Nephron (organoid): Measurements from ENCODE around the gene GPR160.

Experiments used
- H3K27ac Mint-ChIP-seq, 3 experiments: 2 replicates each; pipeline ENCODE4 v1.8.0; 2020; ENCODE audit warnings: mixed read lengths in 3 of 3, mild to moderate bottlenecking in 2 of 3, moderate library complexity in 1 of 3
- H3K27me3 Mint-ChIP-seq: 2 replicates; pipeline ENCODE4 v1.8.0; 2021; ENCODE audit warnings: low read depth, mild to moderate bottlenecking, moderate library complexity, mixed read lengths
- H3K36me3 Mint-ChIP-seq: 2 replicates; pipeline ENCODE4 v1.8.0; 2020; ENCODE audit warnings: low read depth, mixed read lengths
- H3K4me1 Mint-ChIP-seq: 2 replicates; pipeline ENCODE4 v1.8.0; 2020; ENCODE audit warnings: mixed read lengths
- H3K4me3 Mint-ChIP-seq, 3 experiments: 2 replicates each; pipeline ENCODE4 v1.8.0; 2020; ENCODE audit warnings: mild to moderate bottlenecking in 3 of 3, mixed read lengths in 3 of 3, moderate library complexity in 2 of 3
- H3K9me3 Mint-ChIP-seq: 2 replicates; pipeline ENCODE4 v1.8.0; 2020; ENCODE audit warnings: mixed read lengths
- CTCF ChIP-seq, 3 experiments: fragments of 200-600 bp; sonication (generic); IDR thresholded peaks; one replicate each; pipeline ENCODE4 v1.5.0; 2021; ENCODE audit warnings: antibody characterized with exemption in 3 of 3; ENCODE audit not compliant: unreplicated experiment in 3 of 3

GPR160 gene

GRCh38 chr3:170096342-170096741 lies 58.5 kb downstream of the GPR160 start:
- Mint-ChIP-seq H3K36me3 (peaks cover 77% of the 10 kb centered on the region), H3K27ac (no peak overlapping the region), H3K4me1 (no peaks in the 10 kb centered on the region), H3K4me3 (no peak overlapping the region), H3K9me3 (no peaks in the 10 kb centered on the region), H3K27me3 (no peaks in the 10 kb centered on the region)
- TF ChIP-seq CTCF (IDR thresholded peaks at IDR 0.05; ENCODE audit: unreplicated experiment in 3 of 3), result no peak

GRCh38 chr3:170098753-170099152 lies 61.0 kb downstream of the GPR160 start:
- no peak for TF ChIP-seq CTCF (IDR thresholded peaks at IDR 0.05; ENCODE audit: unreplicated experiment in 3 of 3)

GRCh38 chr3:170100944-170101343 lies 63.1 kb downstream of the GPR160 start:
- H3K4me3 Mint-ChIP-seq, result no peak overlapping the region
- TF ChIP-seq CTCF (IDR thresholded peaks at IDR 0.05; ENCODE audit: unreplicated experiment in 3 of 3), result no peak

More at GRCh38 chr3:170098753-170099152, 61.0 kb downstream of the GPR160 start:
- Mint-ChIP-seq H3K4me1 (no peaks in the 10 kb centered on the region), H3K27ac (no peak overlapping the region), H3K27me3 (no peaks in the 10 kb centered on the region), H3K9me3 (no peaks in the 10 kb centered on the region), H3K36me3 (peaks cover 77% of the 10 kb centered on the region), H3K4me3 (no peak overlapping the region)

GRCh38 chr3:170102431-170102830 lies 64.6 kb downstream of the GPR160 start:
- H3K27ac Mint-ChIP-seq, result no peak overlapping the region
- H3K27me3 Mint-ChIP-seq, result no peaks in the 10 kb centered on the region
- H3K4me3 Mint-ChIP-seq, result no peak overlapping the region
- H3K4me1 Mint-ChIP-seq, result no peaks in the 10 kb centered on the region
- H3K9me3 Mint-ChIP-seq, result no peaks in the 10 kb centered on the region
- TF ChIP-seq CTCF (IDR thresholded peaks at IDR 0.05; ENCODE audit: unreplicated experiment in 3 of 3), result no peak
- H3K36me3 Mint-ChIP-seq, result peaks cover 48% of the 10 kb centered on the region

More at GRCh38 chr3:170100944-170101343, 63.1 kb downstream of the GPR160 start:
- no peak overlapping the region for H3K27ac Mint-ChIP-seq
- H3K36me3 Mint-ChIP-seq, result peaks cover 62% of the 10 kb centered on the region
- no peaks in the 10 kb centered on the region for H3K9me3 Mint-ChIP-seq
- no peaks in the 10 kb centered on the region for H3K27me3 Mint-ChIP-seq
- H3K4me1 Mint-ChIP-seq, result no peaks in the 10 kb centered on the region

GRCh38 chr3:170107941-170108340 lies 70.1 kb downstream of the GPR160 start:
- H3K27me3 Mint-ChIP-seq, result no peaks in the 10 kb centered on the region
- H3K36me3 Mint-ChIP-seq, result peaks cover 39% of the 10 kb centered on the region
- H3K27ac Mint-ChIP-seq, result no peak overlapping the region
- no peak overlapping the region for H3K4me3 Mint-ChIP-seq
- no peaks in the 10 kb centered on the region for H3K4me1 Mint-ChIP-seq
- H3K9me3 Mint-ChIP-seq, result no peaks in the 10 kb centered on the region
- TF ChIP-seq CTCF (IDR thresholded peaks at IDR 0.05; ENCODE audit: unreplicated experiment in 3 of 3), result no peak

- Mint-ChIP-seq H3K27me3 (no peaks in the 10 kb centered on the region), H3K9me3 (no peaks in the 10 kb centered on the region)
- no peak for TF ChIP-seq CTCF (IDR thresholded peaks at IDR 0.05; ENCODE audit: unreplicated experiment in 3 of 3)
Measured at GRCh38 chr3:170108955-170109354, 71.2 kb downstream of the GPR160 start.

More at GRCh38 chr3:170108955-170109354, 71.2 kb downstream of the GPR160 start:
- Mint-ChIP-seq H3K4me1 (no peaks in the 10 kb centered on the region), H3K36me3 (peaks cover 45% of the 10 kb centered on the region), H3K4me3 (no peak overlapping the region), H3K27ac (no peak overlapping the region)
